Posterior vena cava (tissue), 2 donors: ENCODE measurements around the gene HACD3. TPM values are rescaled to one million over a fixed set of nuclear protein-coding genes. Genes with fewer than 3 reads are reported as not detected.

Experiments
- total RNA-seq, 2 donors: library from RNA; stranded (reverse); fragmentation: NEBNext Ultra II Directional; extraction: Animal tissue kit (Norgen Biotek cat#: 25700); gene quantifications; one replicate each; pipeline ENCODE4 v1.2.1, GENCODE V29; 2021
- donor health status: DM: yes; HTN: yes; CAD: no.
- donor health status: DM: yes; HTN: yes; CAD: no.

HACD3 gene
- total RNA-seq, 2 donors from 2014 or later, result 20.6 to 23.0 TPM

Other genes starting within 250 kb of the HACD3 start
- 1 to 10 TPM; 7.4 TPM for gene PARP16, start 243.6 kb upstream of the HACD3 start, total RNA-seq
- not detected for gene RNU5A-1, start 234.4 kb upstream of the HACD3 start, total RNA-seq
- gene RNU5B-1, start 225.8 kb upstream of the HACD3 start, total RNA-seq, result 100 to 1,000 TPM in 1 of 2 donors, 10 to 100 TPM in 1; 95.0 to 102 TPM
- gene IGDCC3, start 152.5 kb upstream of the HACD3 start, total RNA-seq, result not detected
- 1 to 10 TPM; 1.2 to 4.7 TPM for gene IGDCC4, start 107.5 kb upstream of the HACD3 start, total RNA-seq
- 10 to 100 TPM; 35.6 to 40.9 TPM for gene DPP8, start 12.8 kb upstream of the HACD3 start, total RNA-seq
- 10 to 100 TPM; 19.8 to 23.3 TPM for gene INTS14, start 80.7 kb downstream of the HACD3 start, total RNA-seq
- 10 to 100 TPM in 1 of 2 donors, 1 to 10 TPM in 1; 6.3 to 14.5 TPM for gene SLC24A1, start 91.5 kb downstream of the HACD3 start, total RNA-seq